ENCODE measurements around the gene C1QC.

DNA sequence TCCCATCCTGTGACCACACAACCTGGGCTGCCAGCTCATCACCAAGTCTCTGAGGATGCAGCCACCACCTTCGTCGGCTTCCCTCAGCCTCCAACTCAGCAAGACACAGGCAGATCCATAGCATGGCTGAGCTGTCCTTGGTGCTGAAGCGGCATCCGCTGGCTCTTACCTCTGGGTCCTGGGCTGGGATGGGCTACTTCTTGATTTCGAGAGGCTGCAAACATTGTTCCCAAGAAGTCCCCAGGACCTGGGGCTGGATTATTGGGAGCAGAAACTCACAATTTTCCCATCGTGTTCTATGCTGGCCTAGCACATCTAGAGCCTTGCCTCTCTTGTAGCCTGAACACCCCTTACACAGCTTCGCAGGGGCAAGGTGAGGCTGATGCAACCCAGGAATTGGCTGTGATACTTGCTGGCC, 31.9 kb upstream of the C1QC start:
- TF ChIP-seq POLR2A (IDR thresholded peaks at IDR 0.05) (no peak), CTCF (IDR thresholded peaks at IDR 0.05) (no peak)

All from testis (tissue), 2 donors.